ENCODE data around the gene CCNI.

The CCNI gene

GRCh38 chr4:77120886-77121508, 45.2 kb upstream of the CCNI start:
- no peak for ATAC-seq
- TF ChIP-seq BACH2 (CRISPR knock-in tag; IDR thresholded peaks at IDR 0.05; ENCODE audit: borderline replicate concordance) (no peak), CSRNP3 (CRISPR knock-in tag; IDR thresholded peaks at IDR 0.05) (no peak), ZNF8 (CRISPR knock-in tag; IDR thresholded peaks at IDR 0.05) (no peak), GLIS3 (CRISPR knock-in tag; IDR thresholded peaks at IDR 0.05) (no peak), CSDC2 (CRISPR knock-in tag; IDR thresholded peaks at IDR 0.05) (no peak), PPARA (CRISPR knock-in tag; IDR thresholded peaks at IDR 0.05; ENCODE audit: borderline replicate concordance) (no peak), ZFP3 (CRISPR knock-in tag; IDR thresholded peaks at IDR 0.05) (no peak), TCF4 (CRISPR knock-in tag; IDR thresholded peaks at IDR 0.05; ENCODE audit: borderline replicate concordance) (no peak), ZNF70 (CRISPR knock-in tag; IDR thresholded peaks at IDR 0.05) (no peak), PATZ1 (CRISPR knock-in tag; IDR thresholded peaks at IDR 0.05; ENCODE audit: borderline replicate concordance) (no peak), ESRRG (CRISPR knock-in tag; IDR thresholded peaks at IDR 0.05) (no peak), ARNTL (CRISPR knock-in tag; IDR thresholded peaks at IDR 0.05; ENCODE audit: borderline replicate concordance, low read depth) (no peak), CREB5 (CRISPR knock-in tag; IDR thresholded peaks at IDR 0.05; ENCODE audit: low read depth) (no peak)

GRCh38 chr4:77117721-77118120, 41.9 kb upstream of the CCNI start:
- no peak for ATAC-seq
- no peak for TF ChIP-seq ZFP30 (CRISPR knock-in tag; IDR thresholded peaks at IDR 0.05)
- TF ChIP-seq CSDC2 (CRISPR knock-in tag; IDR thresholded peaks at IDR 0.05) = no peak
- no peak for TF ChIP-seq ARNTL (CRISPR knock-in tag; IDR thresholded peaks at IDR 0.05; ENCODE audit: borderline replicate concordance, low read depth)
- TF ChIP-seq CSRNP3 (CRISPR knock-in tag; IDR thresholded peaks at IDR 0.05) = no peak
- no peak for TF ChIP-seq OSR1 (CRISPR knock-in tag; IDR thresholded peaks at IDR 0.05)
- TF ChIP-seq RARB (CRISPR knock-in tag; IDR thresholded peaks at IDR 0.05) = no peak
- TF ChIP-seq TOX (CRISPR knock-in tag; IDR thresholded peaks at IDR 0.05; ENCODE audit: borderline replicate concordance) = no peak
- no peak for TF ChIP-seq GLIS3 (CRISPR knock-in tag; IDR thresholded peaks at IDR 0.05)
- no peak for TF ChIP-seq TCF4 (CRISPR knock-in tag; IDR thresholded peaks at IDR 0.05; ENCODE audit: borderline replicate concordance)
- no peak for TF ChIP-seq PATZ1 (CRISPR knock-in tag; IDR thresholded peaks at IDR 0.05; ENCODE audit: borderline replicate concordance)
- no peak for TF ChIP-seq POU6F1 (CRISPR knock-in tag; IDR thresholded peaks at IDR 0.05; ENCODE audit: borderline replicate concordance, low read depth)
- no peak for TF ChIP-seq ZNF565 (CRISPR knock-in tag; conservative IDR thresholded peaks at IDR 0.05; ENCODE audit: low read depth)
- no peak for TF ChIP-seq PPARA (CRISPR knock-in tag; IDR thresholded peaks at IDR 0.05; ENCODE audit: borderline replicate concordance)
- TF ChIP-seq ESRRG (CRISPR knock-in tag; IDR thresholded peaks at IDR 0.05) = no peak
- TF ChIP-seq ZC3H10 (CRISPR knock-in tag; IDR thresholded peaks at IDR 0.05) = no peak
- TF ChIP-seq ISL1 (CRISPR knock-in tag; IDR thresholded peaks at IDR 0.05) = no peak
- no peak for TF ChIP-seq ZNF8 (CRISPR knock-in tag; IDR thresholded peaks at IDR 0.05)

All from SK-N-SH treated with all-trans-retinoic acid at 6 μM for 48 hours (cell line).